ENCODE results near the gene RIF1. TPM values are rescaled to one million over a fixed set of nuclear protein-coding genes. Genes with fewer than 3 reads are reported as not detected.

Gene RIF1
- total RNA-seq, 3 donors from 2014 or later (not counting 1 experiment from before 2014, with no cell fraction given) = 37.0 to 52.0 (median 39.3) TPM

DNA sequence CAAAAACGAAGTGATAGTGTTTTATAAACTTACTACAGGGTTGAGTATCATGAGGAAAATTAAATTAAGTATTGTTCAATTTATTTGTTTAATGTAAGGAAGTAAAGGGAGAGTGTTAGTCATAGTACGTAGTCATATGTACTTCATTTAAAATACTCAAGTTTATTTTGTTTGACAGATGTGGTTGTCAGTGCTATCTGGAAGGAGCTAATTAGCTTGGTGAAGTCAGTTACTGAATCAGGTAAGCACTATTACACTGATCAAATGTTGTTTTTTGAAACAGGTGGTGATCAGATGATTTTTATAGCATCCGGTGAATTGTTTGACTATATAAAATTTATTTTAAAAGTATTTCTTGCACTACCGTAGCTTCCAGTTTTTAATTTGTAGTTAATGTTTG, 28.8 kb downstream of the RIF1 start:
- intact Hi-C loops (cut with micrococcal nuclease) = no loop called here
- Histone ChIP-seq H3K27ac (ENCODE audit: low read length) (no peak overlapping the region), H3K4me1 (ENCODE audit: control insufficient read depth, insufficient read depth, low read length) (no peaks in the 10 kb centered on the region), H3K9me3 (ENCODE audit: control insufficient read depth, insufficient read depth, low read length) (no peaks in the 10 kb centered on the region), H3K36me3 (ENCODE audit: control insufficient read depth, insufficient read depth, low read length) (peaks cover 68% of the 10 kb centered on the region), H3K4me3 (ENCODE audit: low read length) (no peak overlapping the region), H3K27me3 (ENCODE audit: control insufficient read depth, insufficient read depth, low read length) (no peaks in the 10 kb centered on the region)
- Mint-ChIP-seq H3K4me1 (no peaks in the 10 kb centered on the region), H3K36me3 (peaks cover 13% of the 10 kb centered on the region), H3K27me3 (ENCODE audit: low read depth in 2 of 2) (no peaks in the 10 kb centered on the region), H3K9me3 (no peaks in the 10 kb centered on the region), H3K4me3 (no peak overlapping the region), H3K27ac (no peak overlapping the region)
- DNase-seq (no peak), ATAC-seq (no peak)
- WGBS (ENCODE audit: insufficient coverage) = 100% methylated on average over 1 of the region's 4 CpGs
- TF ChIP-seq CTCF (IDR thresholded peaks at IDR 0.05) = no peak

DNA sequence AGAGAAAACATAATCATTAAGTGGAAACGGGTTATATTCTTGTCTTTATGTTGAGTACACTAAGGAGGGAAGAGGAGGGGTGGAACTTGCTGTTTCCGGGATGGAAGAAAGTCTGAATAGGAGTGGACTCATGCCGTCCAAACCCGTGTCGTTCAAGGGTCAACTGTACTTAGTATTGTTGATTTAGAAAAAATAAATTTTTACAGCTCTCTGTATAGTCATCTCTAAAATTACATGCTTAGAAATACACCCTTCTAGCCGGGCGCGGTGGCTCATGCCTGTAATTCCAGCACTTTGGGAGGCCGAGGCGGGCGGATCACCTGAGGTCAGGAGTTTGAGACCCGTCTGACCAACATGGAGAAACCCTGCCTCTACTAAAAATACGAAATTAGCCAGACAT, 29.4 kb downstream of the RIF1 start:
- no peaks in the 10 kb centered on the region for H3K27me3 Mint-ChIP-seq (ENCODE audit: low read depth in 2 of 2)
- 97% methylated on average over 10 of the region's 13 CpGs for WGBS (ENCODE audit: insufficient coverage)
- H3K27ac Mint-ChIP-seq = no peak overlapping the region
- Histone ChIP-seq H3K36me3 (ENCODE audit: control insufficient read depth, insufficient read depth, low read length) (peaks cover 72% of the 10 kb centered on the region), H3K4me1 (ENCODE audit: control insufficient read depth, insufficient read depth, low read length) (no peaks in the 10 kb centered on the region), H3K27me3 (ENCODE audit: control insufficient read depth, insufficient read depth, low read length) (no peaks in the 10 kb centered on the region), H3K27ac (ENCODE audit: low read length) (no peak overlapping the region), H3K4me3 (ENCODE audit: low read length) (no peak overlapping the region), H3K9me3 (ENCODE audit: control insufficient read depth, insufficient read depth, low read length) (no peaks in the 10 kb centered on the region)
- intact Hi-C loops (cut with micrococcal nuclease) = no loop called here
- peaks cover 16% of the 10 kb centered on the region for H3K36me3 Mint-ChIP-seq
- H3K4me3 Mint-ChIP-seq = no peak overlapping the region
- H3K4me1 Mint-ChIP-seq = no peaks in the 10 kb centered on the region
- DNase-seq (no peak), ATAC-seq (no peak)
- TF ChIP-seq CTCF (IDR thresholded peaks at IDR 0.05) = no peak
- no peaks in the 10 kb centered on the region for H3K9me3 Mint-ChIP-seq

GRCh38 chr2:151459358-151459757, 49.7 kb downstream of the RIF1 start:
- no peak for DNase-seq
- peaks cover 79% of the 10 kb centered on the region for H3K36me3 ChIP-seq (ENCODE audit: control insufficient read depth, insufficient read depth, low read length)
- no peak for TF ChIP-seq CTCF (IDR thresholded peaks at IDR 0.05)
- Mint-ChIP-seq H3K4me1 (no peaks in the 10 kb centered on the region), H3K4me3 (no peak overlapping the region), H3K27me3 (ENCODE audit: low read depth in 2 of 2) (no peaks in the 10 kb centered on the region), H3K36me3 (peaks cover 20% of the 10 kb centered on the region), H3K9me3 (no peaks in the 10 kb centered on the region), H3K27ac (peak overlapping the region in 1 of 2 donors; percentile 43)
- H3K27ac ChIP-seq (ENCODE audit: low read length) = no peak overlapping the region
- intact Hi-C loops (cut with micrococcal nuclease) = no loop called here
- H3K9me3 ChIP-seq (ENCODE audit: control insufficient read depth, insufficient read depth, low read length) = no peaks in the 10 kb centered on the region
- no peak for ATAC-seq
- WGBS (ENCODE audit: insufficient coverage) = 90% methylated on average over 1 of the region's 1 CpG
- H3K27me3 ChIP-seq (ENCODE audit: control insufficient read depth, insufficient read depth, low read length) = no peaks in the 10 kb centered on the region
- no peaks in the 10 kb centered on the region for H3K4me1 ChIP-seq (ENCODE audit: control insufficient read depth, insufficient read depth, low read length)
- H3K4me3 ChIP-seq (ENCODE audit: low read length) = no peak overlapping the region

GRCh38 chr2:151465771-151466170, 56.1 kb downstream of the RIF1 start:
- intact Hi-C loops (cut with micrococcal nuclease) = no loop called here

More at GRCh38 chr2:151465771-151466170, 56.1 kb downstream of the RIF1 start:
- DNase-seq = no peak
- WGBS (ENCODE audit: insufficient coverage) = 98% methylated on average over 3 of the region's 3 CpGs
- Histone ChIP-seq H3K9me3 (ENCODE audit: control insufficient read depth, insufficient read depth, low read length) (no peaks in the 10 kb centered on the region), H3K4me1 (ENCODE audit: control insufficient read depth, insufficient read depth, low read length) (no peaks in the 10 kb centered on the region), H3K36me3 (ENCODE audit: control insufficient read depth, insufficient read depth, low read length) (peaks cover 86% of the 10 kb centered on the region), H3K27me3 (ENCODE audit: control insufficient read depth, insufficient read depth, low read length) (no peaks in the 10 kb centered on the region), H3K27ac (ENCODE audit: low read length) (no peak overlapping the region), H3K4me3 (ENCODE audit: low read length) (no peak overlapping the region)
- no peak for ATAC-seq
- H3K4me3 Mint-ChIP-seq = no peak overlapping the region
- H3K9me3 Mint-ChIP-seq = no peaks in the 10 kb centered on the region
- H3K4me1 Mint-ChIP-seq = no peaks in the 10 kb centered on the region
- no peaks in the 10 kb centered on the region for H3K27me3 Mint-ChIP-seq (ENCODE audit: low read depth in 2 of 2)
- peaks cover 54% of the 10 kb centered on the region for H3K36me3 Mint-ChIP-seq
- TF ChIP-seq CTCF (IDR thresholded peaks at IDR 0.05) = no peak
- no peak overlapping the region for H3K27ac Mint-ChIP-seq

Measured in natural killer cell (primary cell).